ENCODE data around the gene PROC. TPM values are rescaled to one million over a fixed set of nuclear protein-coding genes. Genes with fewer than 3 reads are reported as not detected.
A peak's percentile ranks its signal among the peaks of the same experiment; 100 is the strongest.

Gene PROC
- total and polyA plus RNA-seq, 2 of the 8 experiments (the other 6 are each of a cell fraction or from before 2014, with no cell fraction given), result 1.5 to 1.6 TPM

DNA sequence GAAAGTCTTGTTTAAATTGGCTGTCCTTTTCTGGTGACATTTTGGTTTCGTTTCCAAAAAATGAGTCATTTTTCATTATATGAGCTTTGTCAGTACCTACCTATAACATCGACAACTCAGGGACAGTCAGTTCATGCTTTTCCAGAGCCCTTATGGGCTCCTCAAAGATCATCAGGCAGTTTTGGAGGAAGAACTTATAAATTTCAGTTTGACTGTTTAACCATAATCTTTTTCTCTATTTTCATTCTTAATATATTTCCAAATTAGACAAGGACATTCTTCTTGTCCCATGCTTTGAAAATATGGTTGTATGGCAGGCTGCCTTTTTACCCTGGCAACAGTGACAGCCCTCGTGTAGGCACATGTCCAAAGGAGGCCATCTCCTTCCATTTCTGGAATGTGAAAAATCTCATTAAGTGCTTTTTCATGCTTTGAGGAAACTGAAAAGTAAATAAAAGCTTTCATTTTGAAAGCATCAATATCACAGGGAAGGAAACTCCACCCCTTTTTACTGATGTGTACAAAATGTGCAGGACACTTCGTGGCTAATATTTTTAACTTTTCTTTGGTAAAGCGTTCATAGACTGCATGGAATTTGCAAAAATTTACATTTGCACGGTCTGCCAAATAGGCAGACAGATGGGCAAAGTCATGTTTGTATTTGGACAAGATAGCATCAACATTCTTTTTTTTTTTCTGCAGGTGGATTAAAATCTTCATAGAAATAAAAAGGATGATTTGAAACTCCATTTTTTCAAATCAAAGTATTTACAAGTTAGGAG, 7.2 kb upstream of the PROC start:
- Histone ChIP-seq H3K4me1 (replicated peaks in 1 of 4; ENCODE audit: control insufficient read depth in 3 of 4, insufficient read depth in 4 of 4, low read length in 3 of 4) (peaks cover 0 to 7% (median 3%) of the 10 kb centered on the region in 4 experiments; a peak in 4 of 7 replicates), H2BK20ac (ENCODE audit: low read length) (no peak overlapping the region), H3K4me2 (ENCODE audit: insufficient read depth in 1 of 2, low read depth in 2 of 2, low read length in 2 of 2) (no peak overlapping the region), H2BK15ac (ENCODE audit: low read length) (no peak overlapping the region), H2BK5ac (ENCODE audit: low read depth, low read length) (no peak overlapping the region), H3K79me1 (ENCODE audit: low read depth, low read length) (no peaks in the 10 kb centered on the region), H3K18ac (ENCODE audit: extremely low read depth, low read length) (no peak overlapping the region), H3K9ac (replicated peaks in 1 of 4; ENCODE audit: extremely low read depth in 1 of 4, low read depth in 3 of 4, low read length in 3 of 4) (no peak overlapping the region), H2BK12ac (ENCODE audit: low read depth, low read length) (no peak overlapping the region), H3K4me3 (ENCODE audit: extremely low read depth in 1 of 4, insufficient read depth in 2 of 4, low read depth in 3 of 4, low read length in 4 of 4) (no peak overlapping the region), H2AFZ (ENCODE audit: low read length) (no peak overlapping the region), H3K23ac (ENCODE audit: insufficient read length) (no peak overlapping the region), H3K79me2 (ENCODE audit: control insufficient read depth in 1 of 2, insufficient read depth in 2 of 2, low read length in 2 of 2) (no peaks in the 10 kb centered on the region), H4K20me1 (replicated peaks in 1 of 2; ENCODE audit: control insufficient read depth in 1 of 2, insufficient read depth in 2 of 2, low read length in 2 of 2) (no peaks in the 10 kb centered on the region), H3K14ac (ENCODE audit: insufficient read length) (no peak overlapping the region), H3K4ac (replicated peaks; ENCODE audit: insufficient read length, low read depth, low read length) (no peak overlapping the region), H4K8ac (ENCODE audit: extremely low read depth, insufficient read depth, low read length) (no peak overlapping the region), H2BK120ac (replicated peaks; ENCODE audit: low read depth, low read length) (no peak overlapping the region), H4K5ac (ENCODE audit: insufficient read length, low read depth, low read length) (no peak overlapping the region), H3K56ac (replicated peaks; ENCODE audit: insufficient read length, low read depth, low read length) (no peak overlapping the region), H3K9me3 (ENCODE audit: insufficient read depth in 2 of 2, low read depth in 1 of 2, low read length in 1 of 2) (peaks cover 0 to 4% of the 10 kb centered on the region in 2 experiments; a peak in 1 of 4 replicates), H4K91ac (replicated peaks; ENCODE audit: insufficient read length, low read length) (no peak overlapping the region), H3K27ac (ENCODE audit: low read depth, low read length) (no peak overlapping the region), H3K36me3 (ENCODE audit: control insufficient read depth in 2 of 4, insufficient read depth in 4 of 4, low read length in 3 of 4) (no peaks in the 10 kb centered on the region), H3K23me2 (ENCODE audit: low read depth, low read length) (peaks cover 5% of the 10 kb centered on the region), H2AK5ac (ENCODE audit: low read depth, low read length) (no peak overlapping the region), H3K27me3 (replicated peaks in 1 of 4; ENCODE audit: control insufficient read depth in 3 of 4, extremely low read depth in 1 of 4, insufficient read depth in 3 of 4, low read length in 3 of 4) (peaks cover 0 to 14% (median 5%) of the 10 kb centered on the region in 4 experiments; a peak in 5 of 7 replicates)
- 87% methylated on average over 6 of the region's 6 CpGs; no CpG with 5 or more reads in 1 of the 2 experiments for WGBS, 2 experiments (ENCODE audit: extremely low coverage in 1 of 2, insufficient coverage in 1 of 2, insufficient read length in 1 of 2, insufficient replicate concordance in 2 of 2, low coverage in 1 of 2, low lambda C conversion rate in 2 of 2, missing lambda C conversion rate in 1 of 2)
- DNase-seq (ENCODE audit: low read depth in 1 of 2, low spot score in 2 of 2) (no peak), FAIRE-seq (no peak)
- ChIA-PET POLR2A (ENCODE audit: partially characterized antibody) (no interaction called here), CTCF (ENCODE audit: partially characterized antibody) (interaction anchor here (0.6 to 1.3 kb wide), 5 partner anchors 9 to 69 kb away, joined by 3 to 4 read pairs (median 3); no protein-coding TSS in a partner anchor)
- TF ChIP-seq, protein P1, sequence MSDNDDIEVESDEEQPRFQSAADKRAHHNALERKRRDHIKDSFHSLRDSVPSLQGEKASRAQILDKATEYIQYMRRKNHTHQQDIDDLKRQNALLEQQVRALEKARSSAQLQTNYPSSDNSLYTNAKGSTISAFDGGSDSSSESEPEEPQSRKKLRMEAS (IDR thresholded peaks at IDR 0.05), result no peak
- TF ChIP-seq RFX5 (IDR thresholded peaks at IDR 0.05; ENCODE audit: borderline replicate concordance, low read depth, low read length) (peak; percentile 31; the same call in 1 of the 2 replicates), GTF2F1 (IDR thresholded peaks at IDR 0.05; ENCODE audit: borderline replicate concordance, low read depth, low read length) (no peak), EGR1 (IDR thresholded peaks at IDR 0.05; ENCODE audit: borderline replicate concordance, low read depth, low read length) (no peak), RNF2 (IDR thresholded peaks at IDR 0.05; ENCODE audit: borderline replicate concordance, low read depth, low read length, missing control alignments, poor library complexity, severe bottlenecking) (no peak)
